GM18499 (cell line): ENCODE data around the gene GAD1.

Experiments
- ATAC-seq: cut with Tn5 transposase; IDR thresholded peaks from one replicate; pipeline ENCODE4 v1.9.1; 2021; ENCODE audit warnings: moderate number of reproducible peaks; ENCODE audit not compliant: insufficient read depth, unreplicated experiment

GAD1 gene

GRCh38 chr2:170840717-170841210, 24.1 kb downstream of the GAD1 start:
- ATAC-seq = no peak

- ATAC-seq = no peak
These were observed 26.1 kb downstream of the GAD1 start for GRCh38 chr2:170842785-170843184.

- no peak for ATAC-seq
These were observed 27.0 kb downstream of the GAD1 start for GRCh38 chr2:170843656-170844055.

- no peak for ATAC-seq
These were observed 28.7 kb downstream of the GAD1 start for GRCh38 chr2:170845343-170845742.

- ATAC-seq = no peak
These were observed 29.6 kb downstream of the GAD1 start for GRCh38 chr2:170846314-170846713.

- no peak for ATAC-seq
These were observed 31.0 kb downstream of the GAD1 start for GRCh38 chr2:170847716-170848115.

- ATAC-seq = no peak
These were observed 31.9 kb downstream of the GAD1 start for GRCh38 chr2:170848587-170848986.

- ATAC-seq = no peak
These were observed 33.6 kb downstream of the GAD1 start for GRCh38 chr2:170850251-170850650.

- ATAC-seq = no peak
These were observed 34.9 kb downstream of the GAD1 start for GRCh38 chr2:170851635-170852034.

- ATAC-seq = no peak
These were observed 39.4 kb downstream of the GAD1 start for GRCh38 chr2:170856066-170856465.

- no peak for ATAC-seq
These were observed 45.7 kb downstream of the GAD1 start for GRCh38 chr2:170862286-170862902.

- no peak for ATAC-seq
These were observed 46.4 kb downstream of the GAD1 start for GRCh38 chr2:170863087-170863486.

GRCh38 chr2:170869036-170869435, 52.3 kb downstream of the GAD1 start:
- no peak for ATAC-seq

GRCh38 chr2:170869461-170869860, 52.8 kb downstream of the GAD1 start:
- no peak for ATAC-seq

- peak; percentile 59 for ATAC-seq
These were observed 56.5 kb downstream of the GAD1 start for GRCh38 chr2:170873035-170873692.

GRCh38 chr2:170878066-170878465, 61.4 kb downstream of the GAD1 start:
- ATAC-seq = no peak

- ATAC-seq = no peak
These were observed 61.8 kb downstream of the GAD1 start for GRCh38 chr2:170878505-170878904.

- no peak for ATAC-seq
These were observed 65.2 kb downstream of the GAD1 start for GRCh38 chr2:170881840-170882239.

- no peak for ATAC-seq
These were observed 66.1 kb downstream of the GAD1 start for GRCh38 chr2:170882758-170883157.

GRCh38 chr2:170883683-170884082, 67.0 kb downstream of the GAD1 start:
- no peak for ATAC-seq

GRCh38 chr2:170885130-170885791, 68.6 kb downstream of the GAD1 start:
- no peak for ATAC-seq
